G401 (cell line): ENCODE results near the gene NLGN1. TPM values are rescaled to one million over a fixed set of nuclear protein-coding genes. Genes with fewer than 3 reads are reported as not detected.
A peak's percentile ranks its signal among the peaks of the same experiment; 100 is the strongest.

Experiments
- DNase-seq: peaks from one replicate; pipeline ENCODE4 v3.0.0-alpha.2; 2015; ENCODE audit warnings: low spot score
- in situ Hi-C: cut with HindIII; loops from 2 replicates; pipeline ENCODE4 v1.10.0; 2016; ENCODE audit warnings: low sequenced_read_pairs, mixed read lengths
- total RNA-seq: library from RNA; depleted of rRNA; stranded (reverse); fragments of >200 nt; shearing (Covaris generic); gene quantifications from 2 replicates; pipeline ENCODE4 v1.2.3, GENCODE V29; 2014

Gene NLGN1
- total RNA-seq, 1 experiment from 2014 or later: 11.2 TPM

- in situ Hi-C loops: no loop called here
Measured at GRCh38 chr3:173688216-173688842, 290.8 kb downstream of the NLGN1 start.

GRCh38 chr3:173690542-173691180 lies 293.1 kb downstream of the NLGN1 start:
- in situ Hi-C loops: no loop called here

More at GRCh38 chr3:173688216-173688842, 290.8 kb downstream of the NLGN1 start:
- no peak for DNase-seq

GRCh38 chr3:173699353-173699752 lies 301.8 kb downstream of the NLGN1 start:
- DNase-seq: no peak
- in situ Hi-C loops: no loop called here

More at GRCh38 chr3:173690542-173691180, 293.1 kb downstream of the NLGN1 start:
- DNase-seq: peak; percentile 40

- no peak for DNase-seq
- in situ Hi-C loops: no loop called here
Measured at GRCh38 chr3:173700336-173700735, 302.8 kb downstream of the NLGN1 start.

GRCh38 chr3:173702561-173702960 lies 305.0 kb downstream of the NLGN1 start:
- DNase-seq: no peak
- in situ Hi-C loops: no loop called here

GRCh38 chr3:173703771-173704170 lies 306.2 kb downstream of the NLGN1 start:
- in situ Hi-C loops: no loop called here
- no peak for DNase-seq

GRCh38 chr3:173706630-173707029 lies 309.1 kb downstream of the NLGN1 start:
- no peak for DNase-seq
- in situ Hi-C loops: no loop called here

GRCh38 chr3:173708191-173708590 lies 310.6 kb downstream of the NLGN1 start:
- in situ Hi-C loops: no loop called here
- no peak for DNase-seq

- no peak for DNase-seq
Measured at GRCh38 chr3:173709026-173709425, 311.5 kb downstream of the NLGN1 start.

GRCh38 chr3:173711619-173712018 lies 314.1 kb downstream of the NLGN1 start:
- DNase-seq: peak; percentile 44
- in situ Hi-C loops: no loop called here

More at GRCh38 chr3:173709026-173709425, 311.5 kb downstream of the NLGN1 start:
- in situ Hi-C loops: no loop called here

- no peak for DNase-seq
Measured at GRCh38 chr3:173719585-173719984, 322.0 kb downstream of the NLGN1 start.

GRCh38 chr3:173725507-173725906 lies 328.0 kb downstream of the NLGN1 start:
- in situ Hi-C loops: no loop called here
- no peak for DNase-seq

More at GRCh38 chr3:173719585-173719984, 322.0 kb downstream of the NLGN1 start:
- in situ Hi-C loops: no loop called here

- DNase-seq: no peak
- in situ Hi-C loops: no loop called here
Measured at GRCh38 chr3:173730391-173730790, 332.8 kb downstream of the NLGN1 start.

- in situ Hi-C loops: no loop called here
Measured at GRCh38 chr3:173732237-173732636, 334.7 kb downstream of the NLGN1 start.

GRCh38 chr3:173733029-173733652 lies 335.6 kb downstream of the NLGN1 start:
- DNase-seq: no peak

More at GRCh38 chr3:173732237-173732636, 334.7 kb downstream of the NLGN1 start:
- peak; percentile 48 for DNase-seq

GRCh38 chr3:173734473-173734872 lies 336.9 kb downstream of the NLGN1 start:
- in situ Hi-C loops: no loop called here
- DNase-seq: no peak

More at GRCh38 chr3:173733029-173733652, 335.6 kb downstream of the NLGN1 start:
- in situ Hi-C loops: no loop called here

GRCh38 chr3:173734895-173735294 lies 337.4 kb downstream of the NLGN1 start:
- in situ Hi-C loops: no loop called here
- no peak for DNase-seq

GRCh38 chr3:173735841-173736240 lies 338.3 kb downstream of the NLGN1 start:
- DNase-seq: no peak
- in situ Hi-C loops: no loop called here

GRCh38 chr3:173737167-173737808 lies 339.7 kb downstream of the NLGN1 start:
- DNase-seq: no peak
- in situ Hi-C loops: no loop called here

- DNase-seq: no peak
- in situ Hi-C loops: no loop called here
Measured at GRCh38 chr3:173739726-173740125, 342.2 kb downstream of the NLGN1 start.
